GM19351 (cell line): Measurements from ENCODE around the gene OLFM2.
"Not testable (repeated sequence)": the region's sequence is repeated elsewhere in the genome, so short reads cannot be mapped to it uniquely, and the experiment has no call there.

Source experiments
- ATAC-seq: cut with Tn5 transposase; IDR thresholded peaks from one replicate; pipeline ENCODE4 v1.9.1; 2021; ENCODE audit warnings: mild to moderate bottlenecking, moderate library complexity; ENCODE audit not compliant: unreplicated experiment

Gene OLFM2

DNA sequence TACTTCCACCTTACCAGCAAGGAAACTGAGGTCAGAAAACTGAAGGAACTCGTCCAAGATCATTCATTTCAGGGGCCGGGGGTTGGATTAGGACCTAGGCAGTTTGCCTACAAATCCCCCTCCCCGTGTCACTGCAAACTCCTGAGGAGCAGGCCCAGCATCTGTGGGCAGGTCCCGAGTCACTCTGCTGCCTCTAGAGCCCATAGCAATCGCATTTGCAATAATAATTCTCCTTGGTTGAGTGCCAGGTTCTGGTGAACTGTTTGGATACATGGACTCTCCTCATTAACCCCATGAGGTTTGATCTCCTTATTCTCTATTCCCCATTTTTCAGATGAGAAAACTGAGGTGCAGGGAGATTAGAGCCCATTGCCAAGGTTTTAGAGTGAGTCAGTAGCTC is 100.3 kb downstream of the OLFM2 start:
- ATAC-seq = no peak

- peak; percentile 4 for ATAC-seq
These were observed 100.8 kb downstream of the OLFM2 start for GRCh38 chr19:9835507-9835949.

DNA sequence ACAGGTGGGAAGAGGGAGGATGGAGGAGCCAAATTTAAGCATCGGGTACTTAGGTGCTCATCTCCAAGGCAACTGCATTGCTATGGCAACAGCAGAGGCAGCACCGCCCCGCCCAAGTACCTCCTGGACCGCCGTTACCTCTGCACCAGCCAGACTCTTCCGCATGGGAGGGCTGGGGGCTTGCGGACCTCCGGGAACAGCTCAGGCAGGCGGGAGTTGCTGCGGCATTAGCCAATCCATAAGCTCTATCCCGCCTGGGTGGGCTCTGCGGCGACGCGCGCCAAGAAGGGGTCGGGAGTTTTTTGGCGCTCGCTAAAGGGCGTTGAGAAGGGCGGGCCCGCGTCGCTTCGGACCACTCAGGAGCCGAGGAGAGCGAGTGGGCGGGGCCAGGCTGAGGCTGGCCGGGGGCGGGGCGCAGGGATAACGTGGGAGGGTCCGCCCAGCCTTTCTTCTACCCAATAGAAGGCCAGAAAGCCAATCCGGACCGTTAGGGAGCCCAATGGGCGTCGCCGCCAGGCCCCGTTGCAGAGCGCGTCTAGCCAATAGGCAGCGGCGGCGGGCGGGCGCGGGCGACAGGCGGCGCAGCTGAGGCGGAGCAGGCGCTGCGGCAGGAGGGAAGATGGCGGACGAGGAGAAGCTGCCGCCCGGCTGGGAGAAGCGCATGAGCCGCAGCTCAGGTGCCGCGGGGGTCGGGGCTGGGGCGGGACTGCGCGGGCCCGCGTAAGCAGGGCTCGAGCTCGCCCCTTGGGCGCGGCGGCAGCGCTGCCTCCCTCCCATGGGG is 101.4 kb downstream of the OLFM2 start, which contains the start of gene PIN1:
Gene PIN1 (plus strand): TSS at position 593 of the 781 bp plus-strand sequence. CDS start 27 bp downstream, at position 620.
- ATAC-seq = peak; percentile 97

GRCh38 chr19:9834307-9834725 is 102.0 kb downstream of the OLFM2 start:
- ATAC-seq = no peak

DNA sequence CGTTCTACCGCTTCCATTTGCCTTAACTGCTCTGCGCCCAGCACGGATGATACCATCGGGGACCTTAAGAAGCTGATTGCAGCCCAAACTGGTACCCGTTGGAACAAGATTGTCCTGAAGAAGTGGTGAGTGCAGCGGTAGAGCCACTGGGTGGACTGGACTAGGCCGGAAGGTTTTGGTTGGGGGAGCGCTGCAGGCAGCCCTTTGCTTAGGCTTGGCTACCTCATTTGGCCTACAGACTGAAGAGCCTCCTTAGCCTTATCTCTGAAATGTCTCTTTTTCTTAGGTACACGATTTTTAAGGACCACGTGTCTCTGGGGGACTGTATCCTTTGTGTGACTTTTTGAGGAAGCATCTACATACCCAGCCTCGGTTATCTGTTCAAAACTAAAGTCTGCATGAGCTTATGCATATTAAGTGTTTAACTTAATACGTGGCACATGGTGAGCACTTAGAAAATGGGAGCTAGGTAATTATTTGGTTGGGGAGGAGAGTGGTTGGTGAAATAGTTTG is 107.7 kb downstream of the OLFM2 start:
- ATAC-seq = no peak

DNA sequence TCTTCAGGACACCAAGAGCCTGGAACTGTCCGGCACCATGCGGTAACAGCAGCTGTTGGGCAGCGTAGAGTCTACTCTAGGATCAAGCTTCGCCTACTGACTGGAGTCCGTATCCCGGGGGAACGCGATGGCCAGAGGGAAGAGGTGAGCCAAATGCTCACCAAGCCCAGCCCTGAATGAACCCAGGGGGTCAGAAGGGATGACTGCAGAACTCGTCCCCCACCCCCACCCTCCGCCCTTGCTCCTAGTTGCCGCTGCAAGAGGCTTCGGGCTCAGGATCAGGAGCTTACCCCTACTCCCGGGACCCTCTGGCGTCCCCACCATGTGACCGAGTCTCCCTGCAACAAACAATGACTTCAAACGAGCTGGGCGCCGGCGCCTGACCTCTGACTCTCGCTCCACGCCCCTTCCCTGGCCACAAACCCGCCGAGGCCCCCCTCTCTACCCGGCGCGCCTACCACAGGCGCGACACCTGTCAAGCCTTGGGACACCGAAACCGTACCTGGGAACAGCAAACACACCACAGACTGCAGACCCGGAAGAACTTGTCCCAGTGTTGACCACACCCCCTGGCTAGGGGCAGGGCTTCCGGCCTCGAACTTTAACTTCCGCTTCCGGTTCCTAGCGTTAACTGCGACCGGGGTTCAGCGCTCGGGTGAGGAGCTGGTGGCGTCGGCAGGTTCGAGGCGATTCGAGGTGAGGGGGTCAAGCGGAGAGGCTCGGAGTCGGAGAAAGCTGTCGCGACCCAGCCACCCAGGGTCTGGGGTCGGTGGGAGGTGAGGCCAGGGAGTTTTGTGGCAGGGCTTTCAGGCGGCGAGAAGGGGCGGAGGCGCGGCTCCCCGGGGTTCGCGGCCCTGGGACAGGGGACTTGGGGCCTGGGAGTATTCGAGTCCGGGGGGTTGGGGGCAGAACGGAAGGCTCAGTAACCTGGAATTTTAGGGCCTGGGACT is 108.8 kb downstream of the OLFM2 start, which contains the start of gene UBL5:
Gene UBL5 (plus strand): TSS at position 630 of the 950 bp plus-strand sequence. CDS start 420 bp downstream, outside the sequence.
- peak; percentile 92 for ATAC-seq

GRCh38 chr19:9823816-9824215 is 112.5 kb downstream of the OLFM2 start:
- ATAC-seq = no peak

- ATAC-seq = not testable (repeated sequence)
These were observed 116.3 kb downstream of the OLFM2 start for GRCh38 chr19:9820034-9820433.

DNA sequence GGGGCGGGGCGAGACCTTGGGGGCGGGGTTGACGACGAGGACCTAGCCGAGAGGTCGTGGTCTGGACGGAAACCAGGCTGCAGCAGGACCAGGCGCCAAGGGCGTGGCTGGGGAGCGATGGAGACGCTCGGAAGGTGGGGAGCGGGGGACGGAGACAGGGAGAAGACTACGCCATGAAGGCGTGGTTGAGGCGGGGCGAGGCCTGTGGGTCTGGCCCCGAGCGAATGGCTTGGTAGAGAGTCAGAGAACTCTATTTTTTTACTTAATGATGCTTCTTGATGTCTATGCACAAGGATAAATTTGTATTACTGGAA is 116.8 kb downstream of the OLFM2 start:
- no peak for ATAC-seq

DNA sequence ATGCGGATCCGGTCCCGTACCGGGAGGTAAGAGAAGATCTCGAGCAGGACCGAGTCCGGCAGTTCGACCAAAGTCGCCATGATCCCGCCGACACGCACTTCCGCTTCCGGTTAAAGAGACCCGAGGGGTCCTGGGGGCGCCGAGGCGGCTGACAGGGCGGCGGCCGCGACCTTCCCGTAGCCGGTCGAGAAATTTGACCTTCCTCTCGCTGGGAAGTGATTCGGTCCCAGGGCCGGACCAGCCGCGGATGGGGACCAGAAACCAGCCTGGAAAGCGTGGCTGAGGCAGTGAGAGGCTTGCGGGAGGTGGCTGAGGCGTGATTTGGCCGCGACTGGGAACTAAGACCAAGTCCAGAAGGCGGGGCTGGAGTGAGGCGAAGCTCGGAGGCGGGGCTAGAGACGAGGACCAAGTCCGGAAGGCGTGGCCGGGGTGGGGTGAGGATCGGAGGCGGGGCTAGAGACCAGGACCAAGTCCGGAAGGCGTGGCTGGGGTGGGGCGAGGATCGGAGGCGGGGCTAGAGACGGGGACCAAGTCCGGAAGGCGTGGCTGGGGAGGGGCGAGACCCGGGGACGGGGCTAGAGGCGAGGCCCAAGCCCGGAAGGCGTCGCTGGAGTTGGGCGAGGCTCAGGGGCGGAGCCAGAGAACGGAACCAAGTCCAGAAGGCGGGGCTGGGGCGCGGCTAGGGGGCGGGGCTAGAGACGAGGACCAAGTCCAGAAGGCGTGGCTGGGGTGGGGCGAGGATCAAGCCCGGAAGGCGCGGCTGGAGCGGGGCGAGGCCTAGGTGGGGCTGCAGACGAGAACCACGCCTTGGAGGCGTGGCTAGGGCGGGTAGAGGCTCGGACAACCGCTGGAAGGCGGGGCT is 117.3 kb downstream of the OLFM2 start, which contains the start of gene FBXL12:
Gene FBXL12 (minus strand): TSS at position 346 of the 862 bp plus-strand sequence. CDS start 266 bp downstream, at position 80.
- ATAC-seq = peak; percentile 78

DNA sequence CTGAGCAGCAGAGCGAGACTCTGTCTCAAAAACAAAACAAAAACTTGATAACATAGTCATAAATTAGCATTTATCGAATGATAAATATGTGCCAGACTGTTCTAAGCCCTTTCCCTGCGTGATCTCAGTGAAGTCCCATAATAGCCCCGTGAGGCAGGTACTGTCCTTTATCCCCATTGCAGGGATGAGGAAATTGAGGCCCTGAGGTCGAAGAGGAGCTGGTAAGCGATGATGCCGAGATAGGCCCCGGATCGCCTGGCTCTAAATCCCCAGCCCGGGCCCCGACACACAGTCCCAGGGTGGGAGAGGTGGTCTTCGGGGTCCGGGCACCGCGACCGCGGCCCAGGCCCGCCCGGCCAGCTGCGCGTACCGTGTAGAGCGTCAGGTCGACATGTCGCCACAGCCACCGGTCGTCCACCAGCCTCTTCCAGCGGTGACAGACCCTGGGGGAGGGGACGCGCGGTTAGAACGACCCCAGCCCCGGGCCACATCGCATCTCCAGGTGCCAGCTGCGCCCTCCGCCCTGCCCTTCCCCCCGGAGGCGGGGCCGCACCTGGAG is 118.1 kb downstream of the OLFM2 start:
- no peak for ATAC-seq

DNA sequence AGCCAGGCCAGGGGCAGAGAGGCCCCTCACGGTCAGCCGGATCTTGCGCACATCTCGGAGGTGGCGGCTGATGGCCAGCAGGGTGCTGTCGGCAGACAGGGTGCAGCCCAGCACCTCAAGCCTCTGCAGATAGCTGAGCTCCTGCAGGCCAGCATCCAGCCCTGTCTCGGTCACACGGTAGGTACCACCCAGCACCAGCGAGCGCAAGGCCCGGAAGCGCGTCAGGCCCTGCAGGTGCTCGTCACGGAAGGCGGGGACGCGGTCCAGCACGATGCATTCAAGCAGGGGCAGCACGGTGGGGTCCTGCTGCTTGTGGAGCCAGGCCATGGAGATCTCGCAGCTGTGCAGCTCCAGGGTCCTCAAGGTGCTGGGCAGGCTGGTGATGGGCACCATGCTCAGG is 125.2 kb downstream of the OLFM2 start:
- no peak for ATAC-seq

- ATAC-seq = no peak
These were observed 127.2 kb downstream of the OLFM2 start for GRCh38 chr19:9808855-9809824.

DNA sequence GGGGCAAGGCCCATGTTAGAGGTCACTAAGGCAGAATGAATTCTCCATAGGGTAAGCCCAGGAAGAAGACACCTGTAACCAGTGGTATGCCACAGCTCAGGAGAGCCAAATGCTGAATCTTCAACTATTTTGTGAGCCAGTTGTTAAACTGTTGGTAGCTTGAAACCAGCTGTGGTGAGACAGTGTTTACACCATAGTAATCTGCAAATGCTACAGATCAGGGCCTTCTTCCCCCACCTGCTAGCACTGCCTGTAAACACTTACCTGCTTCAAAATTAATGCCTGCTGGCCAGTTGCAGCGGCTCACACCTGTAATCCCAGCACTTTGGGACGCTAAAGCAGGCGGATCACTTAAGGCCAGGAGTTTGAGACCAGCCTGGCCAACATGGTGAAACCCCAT is 129.5 kb downstream of the OLFM2 start:
- no peak for ATAC-seq
